ENCODE results near the gene SNX24. TPM values are rescaled to one million over a fixed set of nuclear protein-coding genes. Genes with fewer than 3 reads are reported as not detected.

SNX24 gene
- total and polyA plus RNA-seq, 2 experiments from 2014 or later, result 18.0 to 27.5 TPM

GRCh38 chr5:122985954-122986721 is 140.7 kb downstream of the SNX24 start:
- Mint-ChIP-seq H3K4me1 (peaks cover 7% of the 10 kb centered on the region; the same call in 2 of the 3 replicates), H3K9me3 (no peaks in the 10 kb centered on the region), H3K4me3 (no peak overlapping the region), H3K27ac (no peak overlapping the region), H3K36me3 (ENCODE audit: low read depth) (no peaks in the 10 kb centered on the region), H3K27me3 (ENCODE audit: insufficient read depth, low read depth, poor library complexity) (no peaks in the 10 kb centered on the region)
- Histone ChIP-seq H3K4me3 (no peak overlapping the region), H3K4me1 (ENCODE audit: insufficient read depth) (no peaks in the 10 kb centered on the region), H3K79me2 (replicated peaks; ENCODE audit: insufficient read depth) (no peaks in the 10 kb centered on the region), H3F3A (replicated peaks; ENCODE audit: low read depth) (no peaks in the 10 kb centered on the region), H3K36me3 (ENCODE audit: insufficient read depth) (no peaks in the 10 kb centered on the region), H4K20me1 (replicated peaks; ENCODE audit: insufficient read depth) (no peaks in the 10 kb centered on the region), H3K27me3 (ENCODE audit: insufficient read depth) (no peaks in the 10 kb centered on the region), H2AFZ (no peak overlapping the region), H3K27ac (ENCODE audit: low read depth) (no peak overlapping the region), H3K9me2 (ENCODE audit: insufficient read depth) (no peaks in the 10 kb centered on the region), H3K4me2 (no peak overlapping the region)
- ATAC-seq, result no peak
- no peak for DNase-seq (ENCODE audit: low spot score)
- TF ChIP-seq REST (IDR thresholded peaks at IDR 0.05; ENCODE audit: unreplicated experiment) (no peak), ZNF331 (CRISPR knock-in tag; IDR thresholded peaks at IDR 0.05; ENCODE audit: low read depth) (no peak), EZH2 (IDR thresholded peaks at IDR 0.05; ENCODE audit: low read depth, unreplicated experiment) (no peak), POLR2AphosphoS5 (IDR thresholded peaks at IDR 0.05; ENCODE audit: low read depth) (no peak), ZNF462 (CRISPR knock-in tag; IDR thresholded peaks at IDR 0.05) (no peak), STAT1 (IDR thresholded peaks at IDR 0.05; ENCODE audit: unreplicated experiment) (no peak), EZH2phosphoT487 (IDR thresholded peaks at IDR 0.05; ENCODE audit: unreplicated experiment) (no peak)

Measured in GM23338 (cell line).